Thyroid gland (tissue), 4 donors: ENCODE results near the gene RPS6KA1.
"Not testable (repeated sequence)": the region's sequence is repeated elsewhere in the genome, so short reads cannot be mapped to it uniquely, and the experiment has no call there.

Source experiments
- CTCF ChIP-seq, 6 experiments: fragments of 200-600 bp in 3 of 6; fragments of 450-650 bp in 3 of 6; sonication (generic) in 3 of 6; IDR thresholded peaks; one replicate each; pipeline ENCODE4 v1.5.1; 2016 to 2019; ENCODE audit warnings: antibody characterized with exemption in 6 of 6, mild to moderate bottlenecking in 2 of 6, inconsistent platforms in 1 of 6, moderate library complexity in 1 of 6
- POLR2A ChIP-seq, 2 donors: fragments of 450-650 bp; IDR thresholded peaks; one replicate each; pipeline ENCODE4 v1.6.1; 2017; ENCODE audit warnings: antibody characterized with exemption in 2 of 2, mild to moderate bottlenecking in 2 of 2, moderate library complexity in 1 of 2

DNA sequence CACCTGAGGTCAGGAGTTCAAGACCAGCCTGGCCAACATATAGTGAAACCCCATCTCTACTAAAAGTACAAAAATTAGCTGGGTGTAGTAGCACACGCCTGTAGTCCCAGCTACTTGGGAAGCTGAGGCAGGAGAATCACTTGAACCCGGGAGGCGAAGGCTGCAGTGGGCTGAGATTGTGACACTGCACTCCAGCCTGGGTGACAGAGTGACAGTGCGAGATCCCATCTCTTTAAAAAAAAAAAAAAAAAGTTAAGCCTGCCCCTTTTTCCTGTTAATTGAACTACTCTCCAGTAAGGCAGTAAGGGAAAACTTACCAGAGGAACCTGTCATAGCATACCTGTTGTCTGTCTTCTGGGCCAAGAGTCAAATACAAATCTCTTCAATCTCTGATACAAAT lies 83.1 kb downstream of the RPS6KA1 start:
- TF ChIP-seq CTCF, POLR2A (IDR thresholded peaks at IDR 0.05): not testable (repeated sequence)
